Hepatocyte (in vitro differentiated cells): ENCODE data around the gene TRAFD1. TPM values are rescaled to one million over a fixed set of nuclear protein-coding genes. Genes with fewer than 3 reads are reported as not detected.
"Not testable (repeated sequence)": the region's sequence is repeated elsewhere in the genome, so short reads cannot be mapped to it uniquely, and the experiment has no call there.

ENCODE experiments used
- DNase-seq: peaks from one replicate; pipeline ENCODE4 v3.0.0-alpha.2; 2016; ENCODE audit warnings: low spot score
- H2AFZ ChIP-seq: fragments of 200-600 bp; sonication (generic); 2 replicates; pipeline ENCODE4 v1.6.0; 2016; ENCODE audit warnings: antibody characterized with exemption, mild to moderate bottlenecking
- H3K27ac ChIP-seq: fragments of 200-600 bp; sonication (generic); 2 replicates; pipeline ENCODE4 v1.5.1; 2016; ENCODE audit warnings: mild to moderate bottlenecking
- H3K27me3 ChIP-seq: fragments of 200-600 bp; sonication (generic); 2 replicates; pipeline ENCODE4 v1.6.1; 2016
- H3K36me3 ChIP-seq: fragments of 200-600 bp; sonication (generic); replicated peaks from 2 replicates; pipeline ENCODE4 v1.5.1; 2016; ENCODE audit warnings: low read depth; ENCODE audit not compliant: insufficient read depth
- H3K4me1 ChIP-seq: fragments of 200-600 bp; sonication (generic); 2 replicates; pipeline ENCODE4 v1.5.1; 2016; ENCODE audit warnings: mild to moderate bottlenecking, moderate library complexity; ENCODE audit not compliant: insufficient read depth
- H3K4me2 ChIP-seq: fragments of 200-600 bp; sonication (generic); 2 replicates; pipeline ENCODE4 v1.6.0; 2016
- H3K4me3 ChIP-seq: fragments of 200-600 bp; sonication (generic); 2 replicates; pipeline ENCODE4 v1.5.1; 2016; ENCODE audit warnings: mild to moderate bottlenecking
- H3K79me2 ChIP-seq: fragments of 200-600 bp; sonication (generic); 2 replicates; pipeline ENCODE4 v1.6.0; 2017; ENCODE audit warnings: mild to moderate bottlenecking
- H3K9me2 ChIP-seq: fragments of 200-600 bp; sonication (generic); replicated peaks from 2 replicates; pipeline ENCODE4 v1.6.0; 2017; ENCODE audit warnings: mild to moderate bottlenecking; ENCODE audit not compliant: insufficient read depth
- H3K9me3 ChIP-seq: fragments of 200-600 bp; sonication (generic); 2 replicates; pipeline ENCODE4 v1.5.1; 2016; ENCODE audit warnings: low read depth, mild to moderate bottlenecking
- H4K20me1 ChIP-seq: fragments of 200-600 bp; sonication (generic); 2 replicates; pipeline ENCODE4 v1.6.0; 2016; ENCODE audit warnings: mild to moderate bottlenecking; ENCODE audit not compliant: insufficient read depth, poor library complexity, severe bottlenecking
- EZH2 ChIP-seq: fragments of 200-600 bp; sonication (generic); IDR thresholded peaks from 2 replicates; pipeline ENCODE4 v1.6.1; 2016; ENCODE audit warnings: antibody characterized with exemption, mild to moderate bottlenecking, borderline replicate concordance
- EZH2phosphoT487 ChIP-seq: fragments of 200-600 bp; sonication (generic); IDR thresholded peaks from one replicate; pipeline ENCODE4 v1.6.1; 2018; ENCODE audit warnings: antibody characterized with exemption, mild to moderate bottlenecking, low read depth, moderate library complexity; ENCODE audit not compliant: unreplicated experiment, severe bottlenecking
- WGBS: methylation state at CpG from one replicate; pipeline ENCODE4 v1.1.6; 2016; ENCODE audit warnings: low lambda C conversion rate; ENCODE audit errors: missing lambda C conversion rate; 5-methylcytosine and 5-hydroxymethylcytosine counted together
- polyA plus RNA-seq: library from polyadenylated mRNA; unstranded; fragments of >200 nt; fragmentation: Nextera tagmentation; extraction: Ambion mirVana; gene quantifications from 2 replicates; pipeline ENCODE4 v1.2.1, GENCODE V29; 2016
- total RNA-seq: library from RNA; depleted of rRNA; stranded (reverse); fragments of >200 nt; gene quantifications from 2 replicates; pipeline ENCODE4 v1.2.3, GENCODE V29; 2014
- TF ChIP-seq, protein P1 (sequence below): fragments of 200-600 bp; sonication (generic); IDR thresholded peaks from 2 replicates; pipeline ENCODE4 v1.5.1; 2016; ENCODE audit warnings: antibody characterized with exemption, mild to moderate bottlenecking; ENCODE audit not compliant: poor library complexity

The TRAFD1 gene
- total and polyA plus RNA-seq, 2 experiments from 2014 or later, result 37.1 to 37.3 TPM

DNA sequence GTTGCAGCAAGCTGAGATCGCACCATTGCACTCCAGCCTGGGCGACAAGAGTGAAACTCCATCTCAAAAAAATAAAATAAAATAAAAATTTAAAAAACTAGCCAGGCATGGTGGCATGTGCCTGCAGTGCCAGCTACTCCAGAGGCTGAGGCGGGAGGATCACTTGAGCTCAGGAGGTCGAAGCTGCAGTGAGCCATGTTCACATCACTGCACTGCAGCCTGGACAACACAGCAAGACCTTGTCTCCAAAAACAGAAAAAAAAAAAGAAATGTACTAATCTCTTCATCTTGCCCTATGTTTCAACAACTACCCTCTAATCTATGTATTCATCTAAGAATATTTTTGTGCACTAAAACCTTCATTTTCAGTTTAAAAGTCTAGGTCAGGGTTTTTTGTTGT is 23.2 kb upstream of the TRAFD1 start:
- Histone ChIP-seq H4K20me1 (peaks cover 32% of the 10 kb centered on the region), H3K79me2 (peaks cover 100% of the 10 kb centered on the region), H3K4me1 (peaks cover 16% of the 10 kb centered on the region), H3K9me2 (no peaks in the 10 kb centered on the region), H3K27ac (no peak overlapping the region), H3K4me3 (no peak overlapping the region), H3K36me3 (no peaks in the 10 kb centered on the region), H2AFZ (no peak overlapping the region), H3K9me3 (no peaks in the 10 kb centered on the region), H3K27me3 (no peaks in the 10 kb centered on the region), H3K4me2 (no peak overlapping the region)
- TF ChIP-seq, protein P1, sequence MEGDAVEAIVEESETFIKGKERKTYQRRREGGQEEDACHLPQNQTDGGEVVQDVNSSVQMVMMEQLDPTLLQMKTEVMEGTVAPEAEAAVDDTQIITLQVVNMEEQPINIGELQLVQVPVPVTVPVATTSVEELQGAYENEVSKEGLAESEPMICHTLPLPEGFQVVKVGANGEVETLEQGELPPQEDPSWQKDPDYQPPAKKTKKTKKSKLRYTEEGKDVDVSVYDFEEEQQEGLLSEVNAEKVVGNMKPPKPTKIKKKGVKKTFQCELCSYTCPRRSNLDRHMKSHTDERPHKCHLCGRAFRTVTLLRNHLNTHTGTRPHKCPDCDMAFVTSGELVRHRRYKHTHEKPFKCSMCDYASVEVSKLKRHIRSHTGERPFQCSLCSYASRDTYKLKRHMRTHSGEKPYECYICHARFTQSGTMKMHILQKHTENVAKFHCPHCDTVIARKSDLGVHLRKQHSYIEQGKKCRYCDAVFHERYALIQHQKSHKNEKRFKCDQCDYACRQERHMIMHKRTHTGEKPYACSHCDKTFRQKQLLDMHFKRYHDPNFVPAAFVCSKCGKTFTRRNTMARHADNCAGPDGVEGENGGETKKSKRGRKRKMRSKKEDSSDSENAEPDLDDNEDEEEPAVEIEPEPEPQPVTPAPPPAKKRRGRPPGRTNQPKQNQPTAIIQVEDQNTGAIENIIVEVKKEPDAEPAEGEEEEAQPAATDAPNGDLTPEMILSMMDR, result no peak
- TF ChIP-seq EZH2phosphoT487 (no peak), EZH2 (no peak)
- no peak for DNase-seq
- WGBS, result 98% methylated on average over 4 of the region's 4 CpGs

- H3K36me3 ChIP-seq, DNase-seq, H3K27me3 ChIP-seq, H3K9me3 ChIP-seq, H3K27ac ChIP-seq, H3K9me2 ChIP-seq, H3K4me2 ChIP-seq, H2AFZ ChIP-seq, H3K4me3 ChIP-seq: not testable (repeated sequence)
- H3K4me1 ChIP-seq, result peaks cover 18% of the 10 kb centered on the region
- WGBS, result 99% methylated on average over 19 of the region's 19 CpGs
- H3K79me2 ChIP-seq, result peaks cover 100% of the 10 kb centered on the region
- H4K20me1 ChIP-seq, result peaks cover 32% of the 10 kb centered on the region
Observed at GRCh38 chr12:112102746-112103145, 22.6 kb upstream of the TRAFD1 start.

- no peaks in the 10 kb centered on the region for H3K36me3 ChIP-seq
- H3K4me3 ChIP-seq, result no peak overlapping the region
- no peak overlapping the region for H3K27ac ChIP-seq
- H4K20me1 ChIP-seq, result peaks cover 36% of the 10 kb centered on the region
- peaks cover 18% of the 10 kb centered on the region for H3K4me1 ChIP-seq
- H3K79me2 ChIP-seq, result peaks cover 96% of the 10 kb centered on the region
- no peak overlapping the region for H3K4me2 ChIP-seq
- no peaks in the 10 kb centered on the region for H3K9me3 ChIP-seq
- H3K9me2 ChIP-seq, result no peaks in the 10 kb centered on the region
- TF ChIP-seq EZH2 (no peak), EZH2phosphoT487 (no peak)
- TF ChIP-seq, protein P1, result no peak
- H2AFZ ChIP-seq, result no peak overlapping the region
- 95% methylated on average over 8 of the region's 8 CpGs for WGBS
- DNase-seq, result no peak
- no peaks in the 10 kb centered on the region for H3K27me3 ChIP-seq
Observed at GRCh38 chr12:112103758-112104503, 21.4 kb upstream of the TRAFD1 start.

DNA sequence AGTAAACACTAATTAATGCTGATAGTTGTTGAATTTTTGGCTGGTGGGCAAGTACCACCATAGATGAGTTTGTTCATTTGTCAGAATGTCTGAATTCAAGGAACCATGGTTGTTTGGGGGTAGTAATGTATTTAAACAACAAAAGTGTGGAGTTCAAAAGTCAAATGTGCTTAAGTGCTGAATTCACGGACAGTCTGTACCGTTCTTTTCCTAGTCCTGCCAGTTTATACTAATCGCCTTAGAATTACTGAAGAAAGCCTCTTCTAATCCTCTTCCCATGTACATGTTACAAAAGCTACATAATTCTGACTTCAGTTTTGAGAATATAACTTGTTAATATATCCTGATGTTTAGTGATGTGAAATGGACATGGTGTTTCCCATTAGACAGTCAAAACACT is 19.5 kb upstream of the TRAFD1 start:
- Histone ChIP-seq H3K79me2 (peaks cover 80% of the 10 kb centered on the region), H3K27me3 (no peaks in the 10 kb centered on the region), H3K4me1 (peaks cover 24% of the 10 kb centered on the region), H2AFZ (no peak overlapping the region), H4K20me1 (peaks cover 32% of the 10 kb centered on the region), H3K4me3 (no peak overlapping the region), H3K4me2 (peak overlapping the region; percentile 75), H3K9me2 (no peaks in the 10 kb centered on the region), H3K36me3 (no peaks in the 10 kb centered on the region), H3K27ac (peak overlapping the region; percentile 46), H3K9me3 (no peaks in the 10 kb centered on the region)
- TF ChIP-seq EZH2phosphoT487 (no peak), EZH2 (no peak)
- TF ChIP-seq, protein P1, result no peak
- 87% methylated on average over 3 of the region's 3 CpGs for WGBS
- DNase-seq, result no peak
